Measurements from ENCODE around the gene ADGRL4. TPM values are rescaled to one million over a fixed set of nuclear protein-coding genes. Genes with fewer than 3 reads are reported as not detected.
"Not testable (repeated sequence)": the region's sequence is repeated elsewhere in the genome, so short reads cannot be mapped to it uniquely, and the experiment has no call there.

ADGRL4 gene
- total and polyA plus RNA-seq, 2 donors (not counting 3 experiments of a cell fraction or from before 2014, with no cell fraction given) = 140 to 143 TPM

GRCh38 chr1:78972723-78973122 lies 33.8 kb downstream of the ADGRL4 start:
- Histone ChIP-seq H3K4me2 (ENCODE audit: insufficient read depth, low read length) (no peak overlapping the region), H3K4me3 (replicated peaks in 1 of 3; ENCODE audit: insufficient read depth in 1 of 3, low read depth in 1 of 3, low read length in 3 of 3) (no peak overlapping the region), H2AFZ (ENCODE audit: low read depth, low read length) (no peak overlapping the region), H3K9me3 (replicated peaks; ENCODE audit: control insufficient read depth, insufficient read depth, low read length) (no peaks in the 10 kb centered on the region), H3K79me2 (ENCODE audit: control insufficient read depth, insufficient read depth, low read length) (peaks cover 65% of the 10 kb centered on the region), H3K27me3 (ENCODE audit: control insufficient read depth in 2 of 2, insufficient read depth in 2 of 2, low read length in 2 of 2) (no peaks in the 10 kb centered on the region), H3K9ac (replicated peaks; ENCODE audit: extremely low read depth, insufficient read depth, low read length) (no peak overlapping the region), H3K4me1 (ENCODE audit: control insufficient read depth, extremely low read depth, insufficient read depth, low read length) (no peaks in the 10 kb centered on the region), H3K36me3 (ENCODE audit: control insufficient read depth in 2 of 2, extremely low read depth in 1 of 2, insufficient read depth in 2 of 2, low read length in 2 of 2) (peaks cover 0 to 2% of the 10 kb centered on the region in 2 experiments), H3K9me1 (replicated peaks; ENCODE audit: control insufficient read depth, extremely low read depth, insufficient read depth, low read length) (no peaks in the 10 kb centered on the region), H4K20me1 (replicated peaks; ENCODE audit: control insufficient read depth, extremely low read depth, insufficient read depth, low read length) (no peaks in the 10 kb centered on the region), H3K27ac (ENCODE audit: insufficient read depth, low read depth, low read length) (no peak overlapping the region)
- no peak for DNase-seq (ENCODE audit: low read depth, low spot score)
- intact Hi-C loops (cut with micrococcal nuclease) = no loop called here
- POLR2A ChIA-PET = no interaction called here
- no peak for TF ChIP-seq EZH2 (IDR thresholded peaks at IDR 0.05; ENCODE audit: borderline replicate concordance, low read depth, low read length, severe bottlenecking)
- TF ChIP-seq JUN (IDR thresholded peaks at IDR 0.05; ENCODE audit: borderline replicate concordance, insufficient read depth, insufficient read length, low read depth) = no peak
- TF ChIP-seq, protein P1, sequence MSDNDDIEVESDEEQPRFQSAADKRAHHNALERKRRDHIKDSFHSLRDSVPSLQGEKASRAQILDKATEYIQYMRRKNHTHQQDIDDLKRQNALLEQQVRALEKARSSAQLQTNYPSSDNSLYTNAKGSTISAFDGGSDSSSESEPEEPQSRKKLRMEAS (IDR thresholded peaks at IDR 0.05; ENCODE audit: insufficient read depth, insufficient read length) = no peak
- BruUV-seq (replicated peaks) = no TSS peak
- FAIRE-seq = no peak
- CTCF ChIA-PET = no interaction called here
- dilution Hi-C loops (cut with MboI; ENCODE audit: extremely low pct_ligation_motif_present, low sequenced_read_pairs) = no loop called here

DNA sequence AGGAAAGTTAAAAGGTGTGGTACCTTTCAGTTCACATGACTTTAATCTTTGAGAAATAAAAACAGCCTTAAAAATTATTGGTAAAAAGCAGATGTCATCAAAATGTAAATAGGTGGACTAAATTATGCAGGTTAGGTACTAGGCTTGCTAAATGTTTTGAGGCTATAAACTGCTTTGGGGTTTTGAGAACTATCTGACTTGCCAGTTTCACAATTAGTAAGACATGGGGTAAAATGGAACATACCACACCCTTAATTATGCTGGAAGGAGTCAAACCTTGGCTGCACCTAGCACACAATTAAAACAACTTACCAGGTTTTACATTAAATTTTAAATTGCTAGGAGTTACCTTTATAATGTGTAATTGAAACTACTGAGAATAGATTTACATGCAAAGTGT lies 39.4 kb downstream of the ADGRL4 start:
- peaks cover 57% of the 10 kb centered on the region for H3K79me2 ChIP-seq (ENCODE audit: control insufficient read depth, insufficient read depth, low read length)
- H3K4me1 ChIP-seq (ENCODE audit: control insufficient read depth, extremely low read depth, insufficient read depth, low read length); H4K20me1 ChIP-seq (replicated peaks; ENCODE audit: control insufficient read depth, extremely low read depth, insufficient read depth, low read length); intact Hi-C loops (cut with micrococcal nuclease); DNase-seq (ENCODE audit: low read depth, low spot score); POLR2A ChIA-PET; H3K9me3 ChIP-seq (replicated peaks; ENCODE audit: control insufficient read depth, insufficient read depth, low read length); H2AFZ ChIP-seq (ENCODE audit: low read depth, low read length); H3K4me2 ChIP-seq (ENCODE audit: insufficient read depth, low read length); H3K9ac ChIP-seq (replicated peaks; ENCODE audit: extremely low read depth, insufficient read depth, low read length); FAIRE-seq; H3K27me3 ChIP-seq (ENCODE audit: control insufficient read depth in 2 of 2, insufficient read depth in 2 of 2, low read length in 2 of 2); CTCF ChIA-PET; H3K4me3 ChIP-seq (replicated peaks in 1 of 3; ENCODE audit: insufficient read depth in 1 of 3, low read depth in 1 of 3, low read length in 3 of 3); H3K27ac ChIP-seq (ENCODE audit: insufficient read depth, low read depth, low read length); BruUV-seq (replicated peaks); dilution Hi-C loops (cut with MboI; ENCODE audit: extremely low pct_ligation_motif_present, low sequenced_read_pairs); H3K36me3 ChIP-seq (ENCODE audit: control insufficient read depth in 2 of 2, extremely low read depth in 1 of 2, insufficient read depth in 2 of 2, low read length in 2 of 2); H3K9me1 ChIP-seq (replicated peaks; ENCODE audit: control insufficient read depth, extremely low read depth, insufficient read depth, low read length): not testable (repeated sequence)
